ENCODE measurements around the gene CD300LF.

The CD300LF gene

GRCh38 chr17:74686761-74687160 lies 26.0 kb downstream of the CD300LF start:
- DNase-seq (ENCODE audit: low spot score): no peak

- DNase-seq (ENCODE audit: low spot score): no peak
Measured at GRCh38 chr17:74682471-74683190, 30.1 kb downstream of the CD300LF start.

GRCh38 chr17:74682028-74682427 lies 30.7 kb downstream of the CD300LF start:
- no peak for DNase-seq (ENCODE audit: low spot score)

GRCh38 chr17:74680941-74681340 lies 31.8 kb downstream of the CD300LF start:
- DNase-seq (ENCODE audit: low spot score): no peak

GRCh38 chr17:74680213-74680612 lies 32.5 kb downstream of the CD300LF start:
- no peak for DNase-seq (ENCODE audit: low spot score)

GRCh38 chr17:74679374-74679773 lies 33.3 kb downstream of the CD300LF start:
- DNase-seq (ENCODE audit: low spot score): no peak

GRCh38 chr17:74678541-74678940 lies 34.2 kb downstream of the CD300LF start:
- no peak for DNase-seq (ENCODE audit: low spot score)

GRCh38 chr17:74677558-74678466 lies 34.9 kb downstream of the CD300LF start:
- no peak for DNase-seq (ENCODE audit: low spot score)

- DNase-seq (ENCODE audit: low spot score): peak; percentile 63
Measured at GRCh38 chr17:74671031-74671771, 41.5 kb downstream of the CD300LF start.

GRCh38 chr17:74670329-74670728 lies 42.4 kb downstream of the CD300LF start:
- no peak for DNase-seq (ENCODE audit: low spot score)

GRCh38 chr17:74663561-74663960 lies 49.2 kb downstream of the CD300LF start:
- DNase-seq (ENCODE audit: low spot score): no peak

GRCh38 chr17:74659889-74660288 lies 52.8 kb downstream of the CD300LF start:
- no peak for DNase-seq (ENCODE audit: low spot score)

- DNase-seq (ENCODE audit: low spot score): no peak
Measured at GRCh38 chr17:74658620-74659019, 54.1 kb downstream of the CD300LF start.

- no peak for DNase-seq (ENCODE audit: low spot score)
Measured at GRCh38 chr17:74654742-74655141, 58.0 kb downstream of the CD300LF start.

- DNase-seq (ENCODE audit: low spot score): no peak
Measured at GRCh38 chr17:74652020-74652419, 60.7 kb downstream of the CD300LF start.

GRCh38 chr17:74649909-74650308 lies 62.8 kb downstream of the CD300LF start:
- no peak for DNase-seq (ENCODE audit: low spot score)

GRCh38 chr17:74647871-74648672 lies 64.7 kb downstream of the CD300LF start:
- no peak for DNase-seq (ENCODE audit: low spot score)

GRCh38 chr17:74646231-74646630 lies 66.5 kb downstream of the CD300LF start:
- DNase-seq (ENCODE audit: low spot score): no peak

- DNase-seq (ENCODE audit: low spot score): no peak
Measured at GRCh38 chr17:74645010-74645409, 67.7 kb downstream of the CD300LF start.

- no peak for DNase-seq (ENCODE audit: low spot score)
Measured at GRCh38 chr17:74644419-74644818, 68.3 kb downstream of the CD300LF start.

Data from CD4-positive, alpha-beta T cell treated with Interleukin-6 at 100 ng/mL for 8 hours (primary cell).